GM18517 (cell line): ENCODE measurements around the gene CIAPIN1.

Source experiments
- ATAC-seq: cut with Tn5 transposase; IDR thresholded peaks from one replicate; pipeline ENCODE4 v1.9.1; 2021; ENCODE audit warnings: mild to moderate bottlenecking, moderate library complexity; ENCODE audit not compliant: unreplicated experiment

Gene CIAPIN1

GRCh38 chr16:57447186-57447962 lies at the start of gene CIAPIN1, which contains the start of gene COQ9:
Gene CIAPIN1 (minus strand): TSS chr16:57447385. CDS start chr16:57440928, 6,457 bp downstream.
Gene COQ9 (plus strand): TSS chr16:57447479. CDS start chr16:57447506, 27 bp downstream.
- peak; percentile 78 for ATAC-seq

GRCh38 chr16:57493767-57494166 lies 46.6 kb upstream of the CIAPIN1 start:
- no peak for ATAC-seq

GRCh38 chr16:57489229-57489628 lies 42.0 kb upstream of the CIAPIN1 start:
- no peak for ATAC-seq

GRCh38 chr16:57486858-57487834 lies 40.0 kb upstream of the CIAPIN1 start:
- ATAC-seq: no peak

- no peak for ATAC-seq
Observed at GRCh38 chr16:57485916-57486857, 39.0 kb upstream of the CIAPIN1 start, which contains the start of gene DOK4. Gene DOK4 (minus strand): TSS chr16:57486493. CDS start chr16:57479507, 6,986 bp downstream.

GRCh38 chr16:57485091-57485915 lies 38.1 kb upstream of the CIAPIN1 start:
- ATAC-seq: no peak

GRCh38 chr16:57484515-57485005 lies 37.4 kb upstream of the CIAPIN1 start:
- ATAC-seq: no peak

- no peak for ATAC-seq
Observed at GRCh38 chr16:57483725-57484514, 36.7 kb upstream of the CIAPIN1 start.

- ATAC-seq: no peak
Observed at GRCh38 chr16:57482845-57483545, 35.8 kb upstream of the CIAPIN1 start.

- ATAC-seq: no peak
Observed at GRCh38 chr16:57481421-57481820, 34.2 kb upstream of the CIAPIN1 start.

- no peak for ATAC-seq
Observed at GRCh38 chr16:57480754-57481230, 33.6 kb upstream of the CIAPIN1 start.

- no peak for ATAC-seq
Observed at GRCh38 chr16:57479976-57480753, 33.0 kb upstream of the CIAPIN1 start.

GRCh38 chr16:57479205-57479975 lies 32.2 kb upstream of the CIAPIN1 start:
- no peak for ATAC-seq

- no peak for ATAC-seq
Observed at GRCh38 chr16:57478396-57479204, 31.4 kb upstream of the CIAPIN1 start.

- no peak for ATAC-seq
Observed at GRCh38 chr16:57477531-57478202, 30.5 kb upstream of the CIAPIN1 start.
